GM23248 (cell line): Measurements from ENCODE around the gene FTSJ1. TPM values are rescaled to one million over a fixed set of nuclear protein-coding genes. Genes with fewer than 3 reads are reported as not detected.

Source experiments
- DNase-seq: peaks from one replicate; pipeline ENCODE4 v3.0.0-alpha.2; 2015
- H2AFZ ChIP-seq: fragments of 200-600 bp; sonication (generic); 2 replicates; pipeline ENCODE4 v1.6.1; 2016; ENCODE audit warnings: antibody characterized with exemption
- H3F3A ChIP-seq: fragments of 200-600 bp; sonication (generic); 2 replicates; pipeline ENCODE4 v1.6.1; 2016; ENCODE audit warnings: mild to moderate bottlenecking, antibody characterized with exemption, mixed run types; ENCODE audit not compliant: insufficient read depth
- H3K27ac ChIP-seq: fragments of 200-600 bp; sonication (generic); 2 replicates; pipeline ENCODE4 v1.5.1; 2016; ENCODE audit warnings: mild to moderate bottlenecking
- H3K27me3 ChIP-seq: fragments of 200-600 bp; sonication (generic); replicated peaks from 2 replicates; pipeline ENCODE4 v1.6.1; 2016; ENCODE audit warnings: mild to moderate bottlenecking; ENCODE audit not compliant: insufficient read depth
- H3K36me3 ChIP-seq: fragments of 200-600 bp; sonication (generic); 2 replicates; pipeline ENCODE4 v1.6.1; 2016; ENCODE audit warnings: low read depth, mild to moderate bottlenecking
- H3K4me1 ChIP-seq: fragments of 200-600 bp; sonication (generic); 2 replicates; pipeline ENCODE4 v1.6.1; 2016; ENCODE audit warnings: mild to moderate bottlenecking; ENCODE audit not compliant: insufficient read depth
- H3K4me2 ChIP-seq: fragments of 200-600 bp; sonication (generic); one replicate; pipeline ENCODE4 v1.6.1; 2016; ENCODE audit warnings: mild to moderate bottlenecking; ENCODE audit not compliant: unreplicated experiment
- H3K4me3 ChIP-seq: fragments of 200-600 bp; sonication (generic); 2 replicates; pipeline ENCODE4 v1.5.1; 2016; ENCODE audit warnings: mild to moderate bottlenecking
- H3K79me2 ChIP-seq: fragments of 200-600 bp; sonication (generic); 2 replicates; pipeline ENCODE4 v1.6.1; 2016; ENCODE audit warnings: mild to moderate bottlenecking; ENCODE audit not compliant: insufficient read depth
- H3K9ac ChIP-seq: fragments of 200-600 bp; sonication (generic); 2 replicates; pipeline ENCODE4 v1.6.1; 2016; ENCODE audit warnings: mild to moderate bottlenecking
- H3K9me2 ChIP-seq: fragments of 200-600 bp; sonication (generic); 2 replicates; pipeline ENCODE4 v1.6.1; 2016; ENCODE audit warnings: mixed run types, mild to moderate bottlenecking, moderate library complexity; ENCODE audit not compliant: insufficient read depth
- H3K9me3 ChIP-seq: fragments of 200-600 bp; sonication (generic); one replicate; pipeline ENCODE4 v1.6.1; 2017; ENCODE audit warnings: low read depth
- H4K20me1 ChIP-seq: fragments of 200-600 bp; sonication (generic); 2 replicates; pipeline ENCODE4 v1.6.0; 2016; ENCODE audit not compliant: insufficient read depth
- EZH2 ChIP-seq: fragments of 200-600 bp; sonication (generic); IDR thresholded peaks from 2 replicates; pipeline ENCODE4 v1.6.1; 2018; ENCODE audit warnings: antibody characterized with exemption, mild to moderate bottlenecking; ENCODE audit not compliant: insufficient read depth, poor library complexity, severe bottlenecking
- EZH2phosphoT487 ChIP-seq: fragments of 200-600 bp; sonication (generic); IDR thresholded peaks from 2 replicates; pipeline ENCODE4 v1.6.1; 2018; ENCODE audit warnings: antibody characterized with exemption, moderate library complexity, mild to moderate bottlenecking, low read depth; ENCODE audit not compliant: insufficient read depth
- WGBS, 2 experiments: methylation state at CpG; one replicate each; pipeline ENCODE4 v1.1.6; 2015 to 2017; ENCODE audit warnings: low lambda C conversion rate in 2 of 2, low coverage in 1 of 2; ENCODE audit errors: missing lambda C conversion rate in 2 of 2; 5-methylcytosine and 5-hydroxymethylcytosine counted together
- in situ Hi-C: fragments of 300-500 bp; cut with MboI; formaldehyde crosslinking; loops from 2 replicates; pipeline ENCODE4 v1.15.0; 2020
- polyA plus RNA-seq: library from polyadenylated mRNA; unstranded; fragments of >200 nt; fragmentation: Nextera tagmentation; extraction: Ambion mirVana; gene quantifications from 2 replicates; pipeline ENCODE4 v1.2.1, GENCODE V29; 2016
- total RNA-seq: library from RNA; depleted of rRNA; stranded (reverse); fragments of >200 nt; shearing (Covaris generic); gene quantifications from 2 replicates; pipeline ENCODE4 v1.2.3, GENCODE V29; 2014; rRNA removed

FTSJ1 gene
- total and polyA plus RNA-seq, 2 experiments from 2014 or later, result 64.9 to 95.2 TPM

DNA sequence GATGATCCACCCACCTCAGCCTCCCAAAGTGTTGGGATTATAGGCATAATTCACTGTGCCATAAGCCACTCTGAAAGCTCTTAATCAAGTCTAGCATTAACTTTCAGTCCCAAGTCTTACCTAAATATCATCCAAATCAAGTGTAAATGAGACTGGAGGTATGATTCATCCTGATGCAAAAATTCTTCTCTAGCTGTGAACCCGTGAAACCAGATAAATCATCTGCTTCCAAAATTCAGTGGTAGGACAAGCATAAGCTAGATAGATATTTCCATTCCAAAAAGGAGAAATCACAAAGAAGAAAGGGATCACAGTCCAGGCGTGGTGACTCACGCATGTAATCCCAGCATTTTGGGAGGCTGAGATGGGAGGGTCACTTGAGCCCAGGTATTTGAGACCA, 54.7 kb downstream of the FTSJ1 start:
- H3K4me3 ChIP-seq, result no peak overlapping the region
- H3K9ac ChIP-seq, result peak overlapping the region; percentile 75; the same call in 1 of the 2 replicates
- H2AFZ ChIP-seq, result no peak overlapping the region
- no peaks in the 10 kb centered on the region for H3K79me2 ChIP-seq
- H3K27ac ChIP-seq, result peak overlapping the region; percentile 97
- no peaks in the 10 kb centered on the region for H3K9me2 ChIP-seq
- H3F3A ChIP-seq, result peaks cover 29% of the 10 kb centered on the region
- DNase-seq, result peak; percentile 52
- H3K4me2 ChIP-seq, result no peak overlapping the region
- no peaks in the 10 kb centered on the region for H4K20me1 ChIP-seq
- no peaks in the 10 kb centered on the region for H3K27me3 ChIP-seq
- H3K4me1 ChIP-seq, result peaks cover 26% of the 10 kb centered on the region
- in situ Hi-C loops, result no loop called here
- H3K9me3 ChIP-seq, result no peaks in the 10 kb centered on the region
- no peak for TF ChIP-seq EZH2
- no peak for TF ChIP-seq EZH2phosphoT487
- no peaks in the 10 kb centered on the region for H3K36me3 ChIP-seq
- WGBS, 2 experiments, result 0 to 9% methylated on average over 3 of the region's 3 CpGs

DNA sequence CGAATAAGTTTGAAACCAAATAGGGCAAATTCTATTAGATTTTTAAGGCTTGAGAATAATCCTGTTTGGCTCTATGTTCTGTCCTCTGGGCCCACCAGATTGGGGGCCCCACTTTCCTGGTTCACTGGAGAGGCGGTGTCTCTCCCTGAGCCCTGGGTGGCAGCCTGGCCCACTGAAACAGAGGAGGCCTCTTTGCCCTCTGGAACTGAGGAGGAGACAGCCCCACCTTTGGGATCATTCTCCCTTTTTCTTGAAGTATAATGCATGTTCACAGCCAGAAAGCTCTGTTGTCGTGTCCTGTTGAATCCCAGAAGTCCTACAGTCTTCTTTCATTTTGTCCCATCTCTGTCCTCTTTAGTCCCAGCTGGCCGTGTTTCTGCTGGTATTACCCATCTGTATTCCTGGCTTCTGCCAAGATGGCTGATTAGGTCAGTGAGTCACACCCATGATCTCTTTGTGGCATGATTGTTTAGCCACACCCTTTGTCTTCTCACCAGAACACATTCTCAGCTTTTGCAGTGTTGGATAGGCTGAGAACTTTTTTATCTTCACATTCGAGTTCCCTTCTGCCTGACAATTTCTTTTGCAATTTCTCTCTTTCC, 55.5 kb downstream of the FTSJ1 start:
- peak; percentile 86 for DNase-seq
- H3K27me3 ChIP-seq, result no peaks in the 10 kb centered on the region
- H3F3A ChIP-seq, result peaks cover 28% of the 10 kb centered on the region
- peaks cover 23% of the 10 kb centered on the region for H3K4me1 ChIP-seq
- no peaks in the 10 kb centered on the region for H3K79me2 ChIP-seq
- 20 to 25% methylated on average over 4 to 5 of the region's 5 CpGs for whole genome bisulfite sequencing, 2 experiments
- peak overlapping the region; percentile 59 for H2AFZ ChIP-seq
- peak overlapping the region; percentile 75 for H3K9ac ChIP-seq
- no peaks in the 10 kb centered on the region for H4K20me1 ChIP-seq
- no peak for TF ChIP-seq EZH2
- no peak for TF ChIP-seq EZH2phosphoT487
- in situ Hi-C loops, result no loop called here
- H3K9me3 ChIP-seq, result no peaks in the 10 kb centered on the region
- peak overlapping the region; percentile 51 for H3K4me2 ChIP-seq
- 0 out of 2 replicates have a peak overlapping the region, but pooled peaks have one; percentile 22 for H3K4me3 ChIP-seq
- peak overlapping the region; percentile 97 for H3K27ac ChIP-seq
- no peaks in the 10 kb centered on the region for H3K36me3 ChIP-seq
- H3K9me2 ChIP-seq, result no peaks in the 10 kb centered on the region

DNA sequence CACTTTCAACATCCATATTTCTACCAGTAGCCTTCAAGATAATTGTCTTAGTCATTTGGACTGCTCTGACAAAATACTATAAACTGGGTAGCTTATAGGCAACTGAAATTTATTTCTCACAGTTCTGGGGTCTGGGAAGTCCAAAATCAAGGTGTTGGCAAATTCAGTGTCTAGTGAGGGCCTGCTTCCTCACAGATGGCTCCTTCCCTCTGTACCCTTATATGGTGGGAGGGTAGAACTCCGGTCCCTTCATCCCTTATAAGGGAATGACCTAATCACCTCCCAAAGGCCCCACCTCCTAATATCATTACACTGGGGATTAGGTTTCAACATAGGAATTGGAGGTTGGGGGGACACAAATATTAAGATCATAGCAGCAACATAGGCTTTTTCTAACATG, 56.2 kb downstream of the FTSJ1 start:
- Histone ChIP-seq H3K36me3 (no peaks in the 10 kb centered on the region), H3K9ac (peak overlapping the region; percentile 75), H4K20me1 (no peaks in the 10 kb centered on the region), H3K27ac (peak overlapping the region; percentile 97), H3K4me3 (no peak overlapping the region), H3K4me2 (peak overlapping the region; percentile 51), H3K9me2 (no peaks in the 10 kb centered on the region), H2AFZ (peak overlapping the region; percentile 59), H3K27me3 (no peaks in the 10 kb centered on the region), H3K9me3 (no peaks in the 10 kb centered on the region), H3K79me2 (no peaks in the 10 kb centered on the region), H3K4me1 (peaks cover 23% of the 10 kb centered on the region), H3F3A (peaks cover 28% of the 10 kb centered on the region)
- in situ Hi-C loops, result no loop called here
- TF ChIP-seq EZH2 (no peak), EZH2phosphoT487 (no peak)
- peak; percentile 40 for DNase-seq
- WGBS, 2 experiments, result 89 to 92% methylated on average over 1 of the region's 1 CpG

DNA sequence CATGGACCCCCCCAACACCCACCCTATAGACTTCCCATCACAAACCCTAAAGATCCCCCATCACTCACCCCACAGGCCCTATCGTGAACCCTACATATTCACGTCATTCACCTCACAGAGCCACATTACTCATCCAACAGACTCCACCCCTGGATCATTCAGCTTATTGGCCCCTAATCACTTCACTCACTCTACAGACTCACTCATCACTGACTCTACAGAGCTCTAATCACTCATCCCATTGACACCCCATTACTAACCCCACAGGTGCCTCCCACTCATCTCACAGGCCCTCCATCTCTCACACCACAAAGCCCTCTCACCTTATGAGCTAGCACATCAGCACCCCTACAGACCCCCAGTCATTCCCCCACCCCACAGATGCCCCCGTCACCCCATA, 57.2 kb downstream of the FTSJ1 start:
- H3K9me3 ChIP-seq, result no peaks in the 10 kb centered on the region
- WGBS, 2 experiments, result 30 to 76% methylated on average over 2 to 3 of the region's 3 CpGs
- H3K79me2 ChIP-seq, result no peaks in the 10 kb centered on the region
- no peak overlapping the region for H2AFZ ChIP-seq
- TF ChIP-seq EZH2phosphoT487 (no peak), EZH2 (no peak)
- no peaks in the 10 kb centered on the region for H3K9me2 ChIP-seq
- peaks cover 31% of the 10 kb centered on the region for H3F3A ChIP-seq
- no peaks in the 10 kb centered on the region for H4K20me1 ChIP-seq
- no peaks in the 10 kb centered on the region for H3K27me3 ChIP-seq
- no peak overlapping the region for H3K4me3 ChIP-seq
- no peak for DNase-seq
- H3K4me1 ChIP-seq, result peaks cover 29% of the 10 kb centered on the region
- H3K27ac ChIP-seq, result no peak overlapping the region
- H3K4me2 ChIP-seq, result no peak overlapping the region
- no peak overlapping the region for H3K9ac ChIP-seq
- in situ Hi-C loops, result no loop called here
- H3K36me3 ChIP-seq, result no peaks in the 10 kb centered on the region

Other genes starting within 250 kb of the FTSJ1 start
- gene SSX1, start 220.8 kb upstream of the FTSJ1 start, total RNA-seq, result not detected in 2 replicates
- not detected in 2 replicates for gene SSX1, start 220.8 kb upstream of the FTSJ1 start, polyA plus RNA-seq
- not detected in 2 replicates for gene SSX3, start 119.5 kb upstream of the FTSJ1 start, total RNA-seq
- gene SSX3, start 119.5 kb upstream of the FTSJ1 start, polyA plus RNA-seq, result not detected in 2 replicates
- gene SSX4, start 92.7 kb upstream of the FTSJ1 start, total RNA-seq, result not detected in 2 replicates
- gene SSX4, start 92.7 kb upstream of the FTSJ1 start, polyA plus RNA-seq, result not detected in 2 replicates
- not detected in 2 replicates for gene SSX4B, start 64.2 kb upstream of the FTSJ1 start, total RNA-seq
- gene SSX4B, start 64.2 kb upstream of the FTSJ1 start, polyA plus RNA-seq, result not detected in 2 replicates
- gene SLC38A5, start 5.9 kb upstream of the FTSJ1 start, total RNA-seq, result 34.5 and 35.3 TPM in 2 replicates
- gene SLC38A5, start 5.9 kb upstream of the FTSJ1 start, polyA plus RNA-seq, result 31.5 and 32.4 TPM in 2 replicates
- gene PORCN, start 32.8 kb downstream of the FTSJ1 start, total RNA-seq, result 15.4 and 32.2 TPM in 2 replicates
- gene PORCN, start 32.8 kb downstream of the FTSJ1 start, polyA plus RNA-seq, result 20.3 and 22.9 TPM in 2 replicates
- 17.0 and 21.1 TPM in 2 replicates for gene EBP, start 45.6 kb downstream of the FTSJ1 start, total RNA-seq
- 45.0 and 48.3 TPM in 2 replicates for gene EBP, start 45.6 kb downstream of the FTSJ1 start, polyA plus RNA-seq
- 7.9 and 8.2 TPM in 2 replicates for gene TBC1D25, start 63.5 kb downstream of the FTSJ1 start, total RNA-seq
- 8.5 and 8.6 TPM in 2 replicates for gene TBC1D25, start 63.5 kb downstream of the FTSJ1 start, polyA plus RNA-seq
- 188 and 210 TPM in 2 replicates for gene RBM3, start 98.3 kb downstream of the FTSJ1 start, total RNA-seq
- 143 and 150 TPM in 2 replicates for gene RBM3, start 98.3 kb downstream of the FTSJ1 start, polyA plus RNA-seq
- 120 and 149 TPM in 2 replicates for gene WDR13, start 121.3 kb downstream of the FTSJ1 start, total RNA-seq
- 89.7 and 92.4 TPM in 2 replicates for gene WDR13, start 121.3 kb downstream of the FTSJ1 start, polyA plus RNA-seq
- not detected in 2 replicates for gene WAS, start 207.6 kb downstream of the FTSJ1 start, total RNA-seq
- not detected in 2 replicates for gene WAS, start 207.6 kb downstream of the FTSJ1 start, polyA plus RNA-seq
- 6.8 and 8.1 TPM in 2 replicates for gene SUV39H1, start 220.5 kb downstream of the FTSJ1 start, total RNA-seq
- 6.0 TPM in 2 replicates for gene SUV39H1, start 220.5 kb downstream of the FTSJ1 start, polyA plus RNA-seq